A549 (cell line): Measurements from ENCODE around the gene CPNE1.

ENCODE experiments used
- CEBPB ChIP-seq, 2 experiments: fragments of >200 bp in 1 of 2; sonication (Bioruptor Twin) in 1 of 2; formaldehyde crosslinking in 1 of 2; IDR thresholded peaks; 2 replicates each; pipeline ENCODE4 v1.6.1; 2012 to 2016
- CTCF ChIP-seq: fragments of >200 bp; sonication (Bioruptor Twin); formaldehyde crosslinking; IDR thresholded peaks from 3 replicates; pipeline ENCODE4 v1.5.1; 2016
- ESRRA ChIP-seq: fragments of 150-350 bp; IDR thresholded peaks from 2 replicates; pipeline ENCODE4 v1.6.1; 2014; ENCODE audit warnings: mild to moderate bottlenecking, low read length, borderline replicate concordance
- JUNB ChIP-seq: fragments of >200 bp; sonication (Bioruptor Twin); formaldehyde crosslinking; IDR thresholded peaks from 2 replicates; pipeline ENCODE4 v1.6.1; 2016
- KDM1A ChIP-seq: fragments of 200-600 bp; sonication (generic); IDR thresholded peaks from 2 replicates; pipeline ENCODE4 v1.6.1; 2016; ENCODE audit warnings: low read depth, mild to moderate bottlenecking
- MAZ ChIP-seq: fragments of 150-350 bp; IDR thresholded peaks from 2 replicates; pipeline ENCODE4 v1.6.1; 2014; ENCODE audit warnings: antibody characterized with exemption, low read depth, low read length, borderline replicate concordance
- PHF8 ChIP-seq: fragments of 200-600 bp; sonication (generic); IDR thresholded peaks from 2 replicates; pipeline ENCODE4 v1.6.1; 2016; ENCODE audit warnings: low read depth, mild to moderate bottlenecking, antibody characterized with exemption, moderate library complexity, borderline replicate concordance
- POLR2A ChIP-seq: IDR thresholded peaks from 2 replicates; pipeline ENCODE4 v1.6.1; 2012; ENCODE audit warnings: mild to moderate bottlenecking, low read length
- POLR2AphosphoS2 ChIP-seq: conservative IDR thresholded peaks from 2 replicates; pipeline ENCODE4 v1.6.1; 2012; ENCODE audit warnings: low read length, improper control_type of control experiment, inconsistent platforms
- RNF2 ChIP-seq: fragments of 200-600 bp; sonication (generic); IDR thresholded peaks from 2 replicates; pipeline ENCODE4 v1.6.1; 2016; ENCODE audit warnings: low read depth, mild to moderate bottlenecking, antibody characterized with exemption, moderate library complexity, borderline replicate concordance
- USF2 ChIP-seq: fragments of 450-650 bp; IDR thresholded peaks from 2 replicates; pipeline ENCODE4 v1.6.1; 2014; ENCODE audit warnings: antibody characterized with exemption

GRCh38 chr20:35595901-35596300, 68.8 kb downstream of the CPNE1 start:
- TF ChIP-seq ESRRA (no peak), CTCF (no peak), CEBPB (IDR thresholded peaks at IDR 0.05) (no peak), RNF2 (no peak), KDM1A (no peak), PHF8 (no peak), USF2 (no peak), POLR2AphosphoS2 (no peak), MAZ (no peak), POLR2A (no peak), JUNB (no peak)
